NCI-H1417 treated with DMSO at 0.1 percent for 48 hours (cell line): ENCODE results near the gene APOL6.

Experiments
- DNase-seq: peaks from one replicate; lab custom pipeline; 2025; lab: John Stamatoyannopoulos, UW

The APOL6 gene, protein sequence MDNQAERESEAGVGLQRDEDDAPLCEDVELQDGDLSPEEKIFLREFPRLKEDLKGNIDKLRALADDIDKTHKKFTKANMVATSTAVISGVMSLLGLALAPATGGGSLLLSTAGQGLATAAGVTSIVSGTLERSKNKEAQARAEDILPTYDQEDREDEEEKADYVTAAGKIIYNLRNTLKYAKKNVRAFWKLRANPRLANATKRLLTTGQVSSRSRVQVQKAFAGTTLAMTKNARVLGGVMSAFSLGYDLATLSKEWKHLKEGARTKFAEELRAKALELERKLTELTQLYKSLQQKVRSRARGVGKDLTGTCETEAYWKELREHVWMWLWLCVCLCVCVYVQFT

DNA sequence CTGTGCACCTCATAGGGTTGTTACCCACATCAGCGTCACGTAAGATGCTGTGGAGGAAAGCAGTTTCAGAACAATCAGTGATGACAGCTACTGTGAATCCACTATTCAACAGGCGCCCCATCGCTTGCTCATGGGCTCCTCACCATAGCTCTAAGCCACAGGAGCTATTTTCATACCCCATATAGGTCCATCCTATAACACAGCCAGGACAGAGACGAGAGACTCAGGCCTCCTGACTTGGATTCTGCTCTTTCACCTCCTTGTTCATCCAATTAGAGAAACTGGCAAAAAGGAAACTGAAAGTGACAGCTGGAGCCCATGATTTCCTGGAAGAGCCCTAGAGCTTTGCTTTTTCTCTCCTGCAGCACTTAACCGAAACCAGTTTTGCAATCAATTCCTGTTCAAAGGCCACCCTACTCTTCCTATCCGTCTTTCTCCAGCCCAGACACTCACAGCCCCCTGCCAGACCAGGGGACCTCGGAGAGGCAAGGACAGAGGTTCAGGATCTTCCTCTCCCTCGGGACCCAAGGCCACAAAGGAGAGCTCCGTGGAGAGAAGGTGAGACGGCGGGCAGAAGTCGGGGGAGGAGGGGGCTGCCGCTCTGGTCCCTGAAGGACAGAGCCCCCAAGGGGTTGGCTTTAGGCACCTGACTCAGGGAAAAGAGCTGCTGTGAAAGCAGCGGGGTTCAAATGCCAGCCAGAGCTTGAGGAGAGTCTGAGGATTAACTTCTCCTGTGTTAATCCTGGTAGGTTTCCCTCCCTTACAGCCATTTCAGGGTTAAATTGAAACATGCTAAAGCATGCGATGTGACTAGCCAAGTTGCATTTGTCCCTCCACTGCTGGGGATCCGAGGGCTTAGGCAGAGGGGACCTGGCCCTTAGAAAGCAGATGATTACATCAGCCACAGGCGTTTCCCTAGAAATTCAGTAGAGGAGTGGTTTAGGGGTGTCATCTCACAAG is at the start of gene APOL6:
APOL6 (plus strand) TSS at position 381 of the 960 bp plus-strand sequence. CDS start 7,980 bp downstream, outside the sequence.
- no peak for DNase-seq

DNA sequence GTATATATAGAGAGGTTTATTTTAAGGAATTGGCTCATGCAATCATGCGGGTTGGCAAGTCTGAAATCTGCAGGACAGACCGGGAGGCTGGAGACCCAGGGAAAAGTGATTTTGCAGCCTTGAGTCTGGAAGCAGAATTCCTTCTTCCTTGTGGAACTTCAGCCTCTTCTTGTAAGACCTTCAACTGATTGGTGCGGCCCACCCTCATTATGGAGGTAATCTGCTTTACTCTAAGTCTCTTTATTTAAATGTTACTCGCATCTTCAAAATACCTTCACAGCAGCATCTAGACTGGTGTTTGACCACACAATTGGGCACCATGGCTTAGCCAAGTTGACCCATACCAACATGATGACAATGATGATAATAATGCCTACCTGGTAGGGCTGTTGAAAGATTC is 48.9 kb upstream of the APOL6 start:
- DNase-seq, result no peak

DNA sequence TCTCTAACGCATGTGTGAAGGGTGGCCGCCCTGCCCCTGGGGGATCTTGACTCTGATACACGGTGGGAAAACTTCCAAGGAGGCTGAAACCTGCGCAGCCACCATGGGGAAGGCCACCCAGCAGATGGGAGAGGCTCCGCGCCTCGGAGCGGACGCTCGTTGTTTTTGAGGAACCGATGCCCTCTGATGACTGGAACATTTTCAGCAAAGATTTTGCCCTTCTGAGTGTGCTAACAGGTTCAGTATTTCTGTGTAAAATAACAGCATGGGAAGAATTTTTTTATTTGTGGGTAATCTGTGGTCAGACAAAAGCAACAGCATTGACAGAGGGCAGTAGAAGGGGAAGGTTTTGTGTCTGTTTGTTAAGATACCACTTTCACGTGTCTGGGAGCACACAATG is 47.8 kb upstream of the APOL6 start:
- no peak for DNase-seq

DNA sequence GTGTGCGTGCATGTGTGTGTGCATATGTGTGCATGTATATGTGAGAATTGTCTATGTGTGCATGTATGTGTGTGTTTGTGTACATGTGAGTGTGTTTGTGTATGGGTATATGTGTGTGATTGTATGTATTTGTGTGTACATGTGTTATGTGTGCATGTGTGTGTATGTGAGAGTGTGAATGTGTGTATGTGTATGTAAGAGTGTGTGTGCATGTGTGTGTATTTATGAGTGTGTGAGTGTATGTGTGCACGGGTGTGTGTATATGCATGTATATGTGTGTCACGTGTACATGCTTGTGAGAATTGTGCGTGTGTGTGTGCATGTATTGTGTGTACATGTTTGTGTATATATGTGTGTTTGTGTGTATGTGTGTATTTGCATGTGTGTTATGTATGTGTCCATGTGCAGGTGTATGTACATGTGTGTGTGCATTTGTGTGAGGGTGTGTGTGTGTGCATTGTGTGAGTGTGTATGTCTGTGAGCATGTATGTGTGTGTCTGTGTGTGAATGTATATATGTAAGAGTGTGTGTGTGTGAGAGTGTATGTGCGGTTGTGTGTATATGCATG is 47.1 kb upstream of the APOL6 start:
- no peak for DNase-seq

DNA sequence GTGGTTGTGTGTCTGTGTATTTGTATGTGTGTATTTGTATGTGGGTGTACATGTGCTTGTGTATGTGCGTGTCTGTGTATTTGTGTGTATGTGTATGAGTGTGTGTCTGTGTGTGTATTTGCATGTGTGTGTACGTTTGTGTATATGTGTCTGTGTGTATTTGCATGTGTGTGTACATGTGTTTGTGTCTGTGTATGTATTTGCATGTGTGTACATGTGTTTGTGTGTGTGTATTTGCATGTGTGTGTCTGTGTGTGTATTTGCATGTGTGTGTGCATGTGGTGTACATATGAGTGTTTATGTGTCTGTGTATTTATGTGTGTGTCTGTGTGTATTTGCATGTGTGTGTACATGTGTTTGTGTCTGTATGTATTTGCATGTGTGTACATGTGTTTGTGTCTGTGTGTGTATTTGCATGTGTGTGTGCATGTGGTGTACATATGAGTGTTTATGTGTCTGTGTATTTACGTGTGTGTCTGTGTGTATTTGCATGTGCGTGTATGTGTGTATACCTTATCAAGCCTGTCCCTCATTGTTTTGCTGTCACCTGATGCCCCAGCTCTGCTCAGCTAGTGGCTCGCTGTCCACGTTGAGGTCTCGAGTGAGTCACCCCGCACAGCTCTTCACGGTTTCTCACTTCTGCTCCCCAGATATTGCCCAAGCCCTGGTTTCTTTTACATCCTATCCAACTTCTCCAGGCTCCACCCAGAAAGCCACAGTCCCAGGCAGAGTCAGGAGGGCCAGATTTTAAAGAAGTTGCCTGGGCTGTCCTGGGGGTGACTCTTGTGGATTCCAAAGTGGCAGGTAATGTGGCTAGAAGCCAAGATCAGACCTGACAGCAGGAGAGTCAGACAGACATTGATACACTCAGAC is 46.3 kb upstream of the APOL6 start:
- no peak for DNase-seq

DNA sequence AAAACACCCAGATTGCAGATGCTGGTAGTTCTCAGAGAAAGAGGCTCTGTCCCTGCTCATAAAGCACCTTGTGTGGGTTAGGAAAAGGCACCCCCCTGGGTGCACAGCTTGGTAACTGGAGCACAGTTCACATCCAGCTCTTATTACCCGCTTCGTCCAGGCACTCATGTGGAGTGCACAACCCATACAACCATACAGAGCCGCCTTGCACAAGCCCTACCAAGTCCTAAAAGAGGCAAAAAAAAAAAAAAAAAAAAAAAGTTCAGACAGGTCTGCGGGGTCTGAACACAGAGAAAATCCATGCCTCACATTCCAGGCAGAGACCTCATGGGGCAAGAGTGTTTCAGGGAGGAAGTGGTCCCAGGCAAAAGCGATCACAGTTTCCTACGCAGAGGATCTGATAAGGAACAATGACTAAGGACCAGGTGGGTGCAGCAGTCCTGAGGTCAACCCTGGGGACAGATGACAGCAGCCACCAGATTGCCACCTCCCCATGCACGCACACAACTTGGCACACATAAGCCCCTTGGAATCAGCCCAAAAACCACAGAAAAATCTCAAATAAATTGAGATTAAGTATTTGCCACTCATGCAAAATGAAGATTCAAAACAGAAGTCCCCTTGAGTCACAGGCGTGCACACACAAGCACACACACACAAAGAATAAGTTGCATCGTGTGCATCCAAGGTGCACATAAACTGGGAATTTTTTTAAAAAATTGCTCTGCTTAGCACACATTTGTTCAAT is 43.5 kb upstream of the APOL6 start:
- no peak for DNase-seq

DNA sequence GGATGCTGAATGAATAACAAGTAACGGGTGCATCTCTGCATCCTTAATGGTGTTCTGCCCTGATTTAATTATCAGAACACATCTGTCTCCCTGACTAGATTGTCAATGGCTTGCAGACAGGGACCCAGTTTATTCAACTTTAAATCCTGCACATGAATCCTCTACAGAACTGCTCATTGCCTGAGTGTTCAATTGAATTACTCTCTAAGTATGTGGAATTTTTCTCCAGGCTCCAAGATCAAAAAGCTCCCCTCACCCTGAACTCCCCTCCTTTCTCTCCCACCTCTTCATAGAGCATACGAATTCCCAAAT is 42.9 kb upstream of the APOL6 start:
- DNase-seq, result no peak

DNA sequence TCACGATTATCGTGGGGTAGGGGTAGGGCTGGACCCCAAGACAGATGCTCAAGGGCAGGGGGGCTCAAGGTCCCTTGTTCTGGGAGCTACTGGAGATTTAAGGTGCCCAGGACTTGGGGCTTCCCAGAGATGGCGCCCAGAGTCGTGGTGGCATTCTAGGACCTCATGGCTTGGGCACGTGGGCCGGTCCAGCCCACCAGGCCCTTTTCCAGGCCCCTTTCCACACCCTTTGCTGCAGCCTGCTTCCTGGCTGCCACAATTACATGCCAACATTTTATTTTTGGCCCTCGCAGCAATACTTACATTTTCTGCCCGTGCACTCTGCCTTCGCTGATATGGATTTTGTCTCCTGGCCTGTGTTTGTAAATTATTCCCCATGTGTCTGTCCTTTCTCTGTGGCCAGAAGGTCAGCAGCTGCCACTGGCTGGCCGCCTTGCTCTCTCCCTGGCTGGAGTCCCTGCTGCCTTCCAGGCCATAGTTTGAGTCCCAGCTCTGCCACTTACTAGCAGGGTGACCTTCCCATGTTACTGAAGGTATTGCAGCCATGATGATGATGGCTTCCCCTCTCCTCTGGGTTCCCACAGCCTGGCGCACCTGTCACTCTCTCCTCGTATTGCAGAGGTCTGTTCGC is 42.3 kb upstream of the APOL6 start:
- no peak for DNase-seq

DNA sequence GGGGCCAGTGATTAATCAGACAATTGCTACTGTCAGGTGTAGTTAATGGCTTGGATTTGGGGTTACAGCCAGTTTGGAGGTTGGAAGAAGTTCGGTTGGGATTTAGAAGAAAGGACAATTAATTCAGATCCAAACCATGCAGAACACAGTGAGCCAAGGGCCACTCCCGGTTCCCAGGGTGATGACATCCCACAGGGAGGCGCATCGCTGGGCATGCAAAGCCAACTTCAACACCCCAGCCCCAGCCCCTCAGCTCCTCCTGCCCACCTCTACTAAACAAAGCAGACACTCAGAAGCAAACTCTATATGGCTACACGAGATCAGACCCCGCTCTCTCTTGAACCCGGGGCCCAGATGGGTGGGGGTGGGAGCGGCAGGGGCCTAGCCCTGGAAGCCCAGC is 41.3 kb upstream of the APOL6 start:
- no peak for DNase-seq

DNA sequence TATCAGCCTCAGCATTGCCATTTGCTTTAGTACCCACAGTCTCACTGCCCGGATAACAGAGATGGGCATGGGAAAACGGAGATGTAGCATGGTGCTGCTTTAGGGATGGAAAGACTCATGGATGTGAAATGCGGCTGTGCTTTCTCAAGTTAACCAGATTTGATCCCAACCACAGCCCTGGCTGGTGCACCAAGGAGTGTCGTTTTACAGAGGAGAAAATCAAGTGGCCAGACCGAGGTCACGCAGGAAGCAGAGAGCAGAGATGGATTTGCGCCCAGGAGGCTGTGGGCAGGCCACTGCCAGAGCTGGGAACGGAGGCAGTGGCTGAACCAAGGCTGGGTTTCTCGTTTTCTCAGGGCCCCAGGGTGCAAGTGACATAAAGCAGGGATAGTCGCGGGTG is 40.2 kb upstream of the APOL6 start:
- DNase-seq, result no peak

DNA sequence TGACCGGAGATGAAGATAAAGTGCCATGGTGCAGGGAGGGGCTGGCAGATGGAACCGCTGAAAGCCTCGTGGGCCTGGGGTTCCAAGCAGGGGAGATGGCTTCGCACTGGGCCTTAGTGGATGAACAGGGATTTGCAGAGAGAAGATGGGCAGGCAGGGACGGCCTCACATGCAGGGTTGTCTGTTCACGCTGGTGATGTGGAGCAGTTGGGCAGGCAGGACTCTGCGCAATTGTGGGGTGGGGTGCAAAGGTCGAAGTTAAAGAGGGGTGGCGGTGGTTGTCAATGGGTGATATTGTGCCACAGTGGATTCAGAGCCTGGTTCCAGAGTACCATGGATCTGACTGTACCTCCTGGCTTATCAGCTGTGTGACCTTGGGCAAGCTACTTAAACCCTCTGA is 39.0 kb upstream of the APOL6 start:
- no peak for DNase-seq

DNA sequence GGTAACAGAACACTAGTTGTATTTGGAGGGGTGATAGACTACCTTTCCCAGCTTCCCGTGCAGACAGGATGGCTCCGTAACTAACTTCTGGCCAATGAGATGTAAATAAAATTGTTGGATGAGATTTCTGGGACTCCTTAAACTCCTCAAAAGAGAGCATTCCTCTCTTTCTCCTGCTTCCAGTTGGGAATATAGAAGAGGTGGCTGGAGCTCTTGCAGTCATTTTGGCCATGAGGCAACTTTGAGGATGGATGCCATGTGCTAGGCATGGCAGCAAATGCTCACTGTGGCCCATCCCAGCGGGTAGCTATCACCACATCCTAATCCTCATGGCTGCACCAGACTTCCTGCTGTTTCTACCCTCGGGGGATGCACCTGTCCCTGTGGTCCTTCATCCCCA is 38.5 kb upstream of the APOL6 start:
- no peak for DNase-seq

DNA sequence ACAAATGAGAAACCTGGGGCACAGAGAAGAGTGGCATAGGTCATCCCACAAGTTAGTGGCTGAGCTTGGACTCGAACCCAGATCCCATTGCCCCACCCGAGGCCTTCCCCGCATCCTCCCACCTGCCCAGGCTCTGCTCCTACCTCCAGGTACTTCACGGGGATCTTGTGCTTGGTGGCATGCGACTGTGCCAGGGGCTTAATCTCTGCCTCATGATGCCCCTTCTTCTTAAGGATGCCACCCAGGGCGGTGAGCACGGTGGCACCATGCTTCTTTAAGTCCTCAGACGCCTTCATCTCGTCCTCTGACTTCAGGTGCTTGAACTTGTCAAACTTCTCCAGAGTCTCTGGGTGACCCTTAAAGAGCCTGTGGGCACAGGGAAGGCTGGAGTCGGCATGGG is 37.5 kb upstream of the APOL6 start:
- DNase-seq, result no peak

DNA sequence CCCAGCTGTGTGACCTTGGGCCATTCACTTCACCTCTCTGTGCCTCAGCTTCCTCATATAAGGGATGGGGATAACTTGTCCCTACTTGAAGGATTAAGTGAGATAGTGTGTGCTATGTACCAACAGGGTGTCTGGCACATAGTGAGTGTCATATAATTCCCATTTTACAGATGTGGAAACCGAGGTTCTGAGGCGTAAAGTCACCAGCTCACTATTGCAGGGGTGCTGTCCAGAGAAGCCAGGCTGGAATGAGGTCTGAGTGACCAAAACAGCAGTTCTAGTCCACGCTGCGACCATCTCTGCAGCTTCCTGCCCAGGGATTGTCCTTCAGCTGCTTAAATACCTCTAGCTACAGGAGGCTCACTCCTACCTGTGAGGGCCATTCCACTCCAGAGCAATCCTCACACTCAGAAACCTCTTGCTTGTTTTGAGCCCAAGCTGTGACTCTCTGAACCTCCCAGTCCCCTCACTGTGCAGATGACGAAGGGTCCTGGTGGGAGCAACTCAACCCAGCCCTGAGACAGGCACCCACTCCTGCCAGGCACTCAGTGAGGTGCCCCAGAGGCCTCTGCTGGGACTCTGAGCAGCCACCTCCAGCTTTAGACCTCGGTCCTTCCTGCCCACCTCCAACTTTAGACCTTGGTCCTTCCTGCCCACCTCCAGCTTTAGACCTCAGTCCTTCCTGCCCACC is 36.9 kb upstream of the APOL6 start:
- no peak for DNase-seq

DNA sequence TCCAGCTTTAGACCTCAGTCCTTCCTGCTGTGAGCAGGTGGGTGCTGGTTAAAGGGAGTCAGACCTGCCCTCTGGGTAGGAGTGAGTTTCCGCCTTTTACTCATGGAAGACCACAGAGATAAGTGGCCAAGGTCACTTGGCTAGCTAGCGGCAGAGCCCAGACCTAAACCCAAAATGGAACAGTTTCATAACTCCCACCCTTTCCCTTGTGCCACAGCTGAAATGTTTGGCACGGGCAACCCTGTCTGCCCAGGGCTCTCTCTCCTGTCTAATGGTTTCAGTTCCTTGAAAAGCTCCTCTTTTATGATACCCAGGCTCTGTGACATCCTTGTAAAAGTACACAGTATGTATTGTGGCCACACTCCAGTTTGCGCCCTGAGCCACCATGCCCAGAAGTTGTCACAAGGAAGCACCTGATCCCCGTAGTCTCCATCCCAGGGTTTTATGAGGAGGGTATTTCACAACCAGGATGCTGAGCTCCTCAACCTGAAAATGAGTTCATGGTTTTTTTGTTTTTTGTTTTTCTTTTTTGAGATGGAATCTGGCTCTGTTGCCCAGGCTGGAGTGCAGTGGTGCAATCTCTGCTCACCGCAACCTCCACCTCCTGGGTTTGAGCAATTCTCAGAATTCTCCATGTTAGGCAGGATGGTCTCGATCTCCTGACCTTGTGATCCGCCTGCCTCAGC is 36.2 kb upstream of the APOL6 start:
- no peak for DNase-seq

DNA sequence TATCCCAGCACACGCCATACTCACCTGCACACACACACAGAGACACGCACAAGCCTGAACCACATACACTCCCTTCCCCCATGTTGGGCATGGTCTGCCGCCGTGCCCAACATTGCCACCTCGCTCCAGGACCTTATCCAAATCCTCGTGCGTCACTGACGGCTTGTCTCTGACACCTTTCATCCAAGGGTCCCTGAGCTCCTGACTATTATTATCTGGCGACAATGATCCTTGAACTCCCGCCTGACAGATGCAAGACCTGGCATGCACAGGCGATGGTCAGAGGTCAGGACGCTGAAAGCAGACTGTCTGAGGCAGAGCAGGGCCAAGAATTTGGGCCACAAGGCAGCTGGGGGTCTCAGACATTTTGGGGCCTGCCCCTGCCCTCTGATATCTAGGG is 35.3 kb upstream of the APOL6 start:
- no peak for DNase-seq

DNA sequence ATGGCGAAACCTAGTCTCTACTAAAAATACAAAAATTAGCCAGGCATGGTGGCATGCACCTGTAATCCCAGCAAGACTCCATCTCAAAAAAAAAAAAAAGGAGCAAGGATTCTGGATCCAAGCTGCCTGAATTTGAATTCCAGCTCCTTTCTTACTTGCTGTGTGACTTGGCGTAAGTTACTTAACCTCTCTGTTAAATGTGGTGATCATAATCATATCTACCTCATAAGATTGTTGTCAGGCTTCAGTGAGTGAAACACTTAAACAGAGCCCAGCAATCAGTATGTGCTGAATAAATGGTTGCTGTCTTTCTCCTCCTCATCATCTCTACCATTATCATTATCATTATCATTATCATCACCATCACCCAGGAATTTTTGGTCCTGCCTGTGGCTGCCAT is 33.8 kb upstream of the APOL6 start:
- DNase-seq, result no peak

DNA sequence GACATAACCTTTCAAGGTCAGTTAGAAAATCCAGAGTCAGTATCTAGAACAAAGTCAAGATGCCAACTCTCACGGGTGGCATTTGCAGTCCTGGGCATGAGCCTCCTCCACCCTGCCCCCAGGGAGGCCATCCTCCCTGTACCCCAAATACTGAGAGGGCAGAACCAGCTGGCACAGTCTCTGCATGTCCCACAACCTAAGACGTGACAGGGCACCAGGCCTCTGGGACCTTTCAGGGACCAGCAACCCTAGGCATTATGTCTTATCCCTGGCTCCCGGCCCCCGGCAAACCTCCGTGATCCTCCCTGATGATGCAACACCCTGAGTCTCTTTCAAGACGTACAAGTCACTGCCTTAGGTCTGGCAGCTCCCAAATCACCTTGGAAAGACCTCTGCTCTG is 33.1 kb upstream of the APOL6 start:
- DNase-seq, result no peak

DNA sequence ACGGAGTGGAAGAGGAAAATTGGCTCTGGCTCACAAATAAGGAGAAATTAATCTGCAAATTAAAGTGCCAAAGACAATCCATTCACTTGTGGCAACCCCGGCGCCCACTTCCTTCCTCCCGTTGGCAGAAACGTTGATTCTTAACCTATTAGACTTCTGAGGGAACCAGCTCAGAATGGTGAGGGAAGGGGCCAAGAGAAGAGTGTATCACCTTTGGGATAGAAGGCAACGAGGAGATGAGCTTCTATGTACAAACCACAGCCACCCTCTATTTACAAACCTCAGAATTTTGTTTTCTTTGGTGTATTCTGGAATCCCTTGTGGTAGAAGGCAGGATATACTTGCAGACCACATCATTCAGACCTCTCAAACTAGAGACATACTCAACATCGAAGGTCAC is 32.2 kb upstream of the APOL6 start:
- DNase-seq, result no peak
